Measurements from ENCODE around the gene NEK7. TPM values are rescaled to one million over a fixed set of nuclear protein-coding genes. Genes with fewer than 3 reads are reported as not detected.

Gene NEK7
- total RNA-seq, 1 donor from 2014 or later = 34.7 TPM

GRCh38 chr1:198171667-198172540 lies 15.1 kb downstream of the NEK7 start:
- Histone ChIP-seq H3F3A (ENCODE audit: low read depth) (no peaks in the 10 kb centered on the region), H2AFZ (replicated peaks) (no peak overlapping the region), H3K27ac (no peak overlapping the region), H3K4me3 (no peak overlapping the region), H3K4me1 (no peaks in the 10 kb centered on the region), H3K36me3 (no peaks in the 10 kb centered on the region), H3K9me3 (ENCODE audit: low read depth) (no peaks in the 10 kb centered on the region), H3K4me2 (no peak overlapping the region), H4K20me1 (ENCODE audit: low read depth) (no peaks in the 10 kb centered on the region), H3K79me2 (ENCODE audit: low read depth) (peaks cover 88% of the 10 kb centered on the region), H3K27me3 (no peaks in the 10 kb centered on the region), H3K9ac (no peak overlapping the region)
- Mint-ChIP-seq H3K4me1 (peaks cover 4% of the 10 kb centered on the region), H3K9me3 (peaks cover 12% of the 10 kb centered on the region), H3K4me3 (no peak overlapping the region), H3K27ac (no peak overlapping the region), H3K27me3 (ENCODE audit: insufficient read depth, low read depth) (no peaks in the 10 kb centered on the region), H3K36me3 (peaks cover 2% of the 10 kb centered on the region)
- TF ChIP-seq EZH2 (IDR thresholded peaks at IDR 0.05) (no peak), EZH2phosphoT487 (IDR thresholded peaks at IDR 0.05) (no peak), CTCF (IDR thresholded peaks at IDR 0.05) (no peak)
- DNase-seq (ENCODE audit: low spot score) = no peak

GRCh38 chr1:198173832-198174231 lies 17.0 kb downstream of the NEK7 start:
- Histone ChIP-seq H3K4me3 (no peak overlapping the region), H3K36me3 (no peaks in the 10 kb centered on the region), H3K4me1 (no peaks in the 10 kb centered on the region), H3K79me2 (ENCODE audit: low read depth) (peaks cover 82% of the 10 kb centered on the region), H3K27ac (no peak overlapping the region), H3F3A (ENCODE audit: low read depth) (no peaks in the 10 kb centered on the region), H3K4me2 (no peak overlapping the region), H3K27me3 (no peaks in the 10 kb centered on the region), H4K20me1 (ENCODE audit: low read depth) (peaks cover 6% of the 10 kb centered on the region), H2AFZ (replicated peaks) (no peak overlapping the region), H3K9me3 (ENCODE audit: low read depth) (no peaks in the 10 kb centered on the region), H3K9ac (no peak overlapping the region)
- Mint-ChIP-seq H3K36me3 (peaks cover 2% of the 10 kb centered on the region), H3K27ac (no peak overlapping the region), H3K4me3 (no peak overlapping the region), H3K27me3 (ENCODE audit: insufficient read depth, low read depth) (no peaks in the 10 kb centered on the region), H3K9me3 (peaks cover 12% of the 10 kb centered on the region), H3K4me1 (no peaks in the 10 kb centered on the region)
- TF ChIP-seq CTCF (IDR thresholded peaks at IDR 0.05) = no peak
- TF ChIP-seq EZH2 (IDR thresholded peaks at IDR 0.05) = no peak
- no peak for TF ChIP-seq EZH2phosphoT487 (IDR thresholded peaks at IDR 0.05)
- no peak for DNase-seq (ENCODE audit: low spot score)

- no peaks in the 10 kb centered on the region for H3K4me1 Mint-ChIP-seq
- no peak overlapping the region for H3K27ac Mint-ChIP-seq
- Histone ChIP-seq H3K36me3 (no peaks in the 10 kb centered on the region), H3K9ac (no peak overlapping the region), H3K9me3 (ENCODE audit: low read depth) (no peaks in the 10 kb centered on the region), H3K4me3 (no peak overlapping the region), H3K4me2 (no peak overlapping the region), H3K27me3 (no peaks in the 10 kb centered on the region), H3K4me1 (no peaks in the 10 kb centered on the region), H2AFZ (replicated peaks) (no peak overlapping the region), H3F3A (ENCODE audit: low read depth) (no peaks in the 10 kb centered on the region), H3K27ac (no peak overlapping the region), H3K79me2 (ENCODE audit: low read depth) (peaks cover 78% of the 10 kb centered on the region), H4K20me1 (ENCODE audit: low read depth) (peaks cover 6% of the 10 kb centered on the region)
- TF ChIP-seq CTCF (IDR thresholded peaks at IDR 0.05) = no peak
- no peak for TF ChIP-seq EZH2 (IDR thresholded peaks at IDR 0.05)
- TF ChIP-seq EZH2phosphoT487 (IDR thresholded peaks at IDR 0.05) = no peak
- H3K9me3 Mint-ChIP-seq = peaks cover 12% of the 10 kb centered on the region
- H3K36me3 Mint-ChIP-seq = peaks cover 2% of the 10 kb centered on the region
- DNase-seq (ENCODE audit: low spot score) = no peak
- H3K4me3 Mint-ChIP-seq = no peak overlapping the region
- H3K27me3 Mint-ChIP-seq (ENCODE audit: insufficient read depth, low read depth) = no peaks in the 10 kb centered on the region
Measured at GRCh38 chr1:198174297-198174696, 17.5 kb downstream of the NEK7 start.
